ENCODE data around the gene NADK2.

The NADK2 gene

DNA sequence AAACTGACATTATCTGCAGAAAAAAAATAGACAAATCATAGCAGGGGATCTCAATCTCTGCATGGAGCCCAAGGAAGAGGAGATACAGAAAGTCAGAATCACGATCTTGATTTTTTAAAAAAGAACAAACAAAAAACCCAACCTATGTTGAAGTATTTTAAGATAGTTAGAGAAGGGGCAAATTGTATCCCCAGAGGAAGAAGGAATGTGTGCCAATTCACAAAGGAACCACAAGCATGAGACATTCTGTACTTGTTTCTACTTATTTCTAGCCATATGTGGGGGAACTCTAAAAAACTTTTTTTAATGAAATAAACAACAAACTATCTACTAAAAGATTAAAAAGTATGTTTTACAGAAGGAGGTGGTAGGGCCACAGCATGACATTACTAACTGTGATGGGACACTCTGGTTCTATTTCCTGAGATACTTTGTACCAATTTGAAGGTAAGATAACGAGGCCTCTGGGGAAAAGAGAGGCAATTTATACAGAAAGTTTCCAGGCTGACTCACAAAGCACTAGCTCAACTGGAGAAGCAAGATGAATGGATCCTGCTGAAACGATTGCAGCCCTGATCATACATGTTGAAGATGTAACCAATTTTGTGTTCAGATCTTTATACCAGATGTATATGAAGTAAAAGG, 37.5 kb upstream of the NADK2 start (continued):
- TF ChIP-seq, protein P1, sequence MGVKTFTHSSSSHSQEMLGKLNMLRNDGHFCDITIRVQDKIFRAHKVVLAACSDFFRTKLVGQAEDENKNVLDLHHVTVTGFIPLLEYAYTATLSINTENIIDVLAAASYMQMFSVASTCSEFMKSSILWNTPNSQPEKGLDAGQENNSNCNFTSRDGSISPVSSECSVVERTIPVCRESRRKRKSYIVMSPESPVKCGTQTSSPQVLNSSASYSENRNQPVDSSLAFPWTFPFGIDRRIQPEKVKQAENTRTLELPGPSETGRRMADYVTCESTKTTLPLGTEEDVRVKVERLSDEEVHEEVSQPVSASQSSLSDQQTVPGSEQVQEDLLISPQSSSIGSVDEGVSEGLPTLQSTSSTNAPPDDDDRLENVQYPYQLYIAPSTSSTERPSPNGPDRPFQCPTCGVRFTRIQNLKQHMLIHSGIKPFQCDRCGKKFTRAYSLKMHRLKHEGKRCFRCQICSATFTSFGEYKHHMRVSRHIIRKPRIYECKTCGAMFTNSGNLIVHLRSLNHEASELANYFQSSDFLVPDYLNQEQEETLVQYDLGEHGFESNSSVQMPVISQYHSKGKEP (tag by site-specific recombination; IDR thresholded peaks at IDR 0.05) = no peak; the same call in 1 of the 2 replicates
- TF ChIP-seq, protein P2, sequence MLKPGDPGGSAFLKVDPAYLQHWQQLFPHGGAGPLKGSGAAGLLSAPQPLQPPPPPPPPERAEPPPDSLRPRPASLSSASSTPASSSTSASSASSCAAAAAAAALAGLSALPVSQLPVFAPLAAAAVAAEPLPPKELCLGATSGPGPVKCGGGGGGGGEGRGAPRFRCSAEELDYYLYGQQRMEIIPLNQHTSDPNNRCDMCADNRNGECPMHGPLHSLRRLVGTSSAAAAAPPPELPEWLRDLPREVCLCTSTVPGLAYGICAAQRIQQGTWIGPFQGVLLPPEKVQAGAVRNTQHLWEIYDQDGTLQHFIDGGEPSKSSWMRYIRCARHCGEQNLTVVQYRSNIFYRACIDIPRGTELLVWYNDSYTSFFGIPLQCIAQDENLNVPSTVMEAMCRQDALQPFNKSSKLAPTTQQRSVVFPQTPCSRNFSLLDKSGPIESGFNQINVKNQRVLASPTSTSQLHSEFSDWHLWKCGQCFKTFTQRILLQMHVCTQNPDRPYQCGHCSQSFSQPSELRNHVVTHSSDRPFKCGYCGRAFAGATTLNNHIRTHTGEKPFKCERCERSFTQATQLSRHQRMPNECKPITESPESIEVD (tag by site-specific recombination; IDR thresholded peaks at IDR 0.05) = peak; percentile 85

DNA sequence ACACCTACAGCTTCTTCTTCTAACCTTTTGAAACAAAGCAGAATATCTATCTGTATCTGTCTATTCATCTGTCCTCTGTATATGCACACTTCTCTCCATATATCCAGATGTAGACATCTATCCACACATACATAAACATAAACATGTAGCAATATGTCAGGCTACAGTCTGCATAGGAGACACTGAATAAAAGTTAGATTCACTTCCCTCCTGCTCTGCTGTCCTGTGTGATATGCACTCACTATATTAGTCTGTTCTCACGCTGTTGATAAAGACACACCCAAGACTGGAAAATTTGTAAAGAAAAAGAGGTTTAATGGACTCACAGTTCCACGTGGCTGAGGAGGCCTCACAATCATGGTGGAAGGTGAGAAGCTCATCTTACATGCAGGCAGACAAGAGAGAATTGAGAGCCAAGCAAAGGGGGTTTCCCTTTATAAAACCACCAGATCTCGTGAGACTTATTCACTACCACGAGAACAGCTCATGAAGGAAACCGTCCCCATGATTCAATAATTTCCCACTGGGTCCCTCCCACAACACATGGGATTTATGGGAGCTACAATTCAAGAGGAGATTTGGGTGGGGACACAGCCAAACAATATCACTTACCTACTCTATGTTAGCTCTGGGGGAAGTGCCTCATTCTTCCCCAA, 35.9 kb upstream of the NADK2 start:
- H3K27ac ChIP-seq (ENCODE audit: extremely low read depth, low read depth, low read length) = no peak overlapping the region
- H3K4me3 ChIP-seq (ENCODE audit: low read depth, low read length) = no peak overlapping the region
- ChIA-PET CTCF (interaction anchor here (0.6 to 1.5 kb wide), 7 partner anchors 24 to 418 kb away, joined by 3 to 8 read pairs (median 3); partner anchors contain the start of gene RANBP3L), POLR2A (no interaction called here)
- H3K9me3 ChIP-seq (ENCODE audit: control insufficient read depth, insufficient read depth, low read depth, low read length) = no peaks in the 10 kb centered on the region
- H3K36me3 ChIP-seq (ENCODE audit: control insufficient read depth in 2 of 2, insufficient read depth in 1 of 2, low read length in 2 of 2) = no peaks in the 10 kb centered on the region
- TF ChIP-seq ZNF391 (tag by site-specific recombination; IDR thresholded peaks at IDR 0.05; ENCODE audit: borderline replicate concordance, low read depth) = no peak
- TF ChIP-seq SP7 (tag by site-specific recombination; IDR thresholded peaks at IDR 0.05) = no peak
- TF ChIP-seq, protein P3, sequence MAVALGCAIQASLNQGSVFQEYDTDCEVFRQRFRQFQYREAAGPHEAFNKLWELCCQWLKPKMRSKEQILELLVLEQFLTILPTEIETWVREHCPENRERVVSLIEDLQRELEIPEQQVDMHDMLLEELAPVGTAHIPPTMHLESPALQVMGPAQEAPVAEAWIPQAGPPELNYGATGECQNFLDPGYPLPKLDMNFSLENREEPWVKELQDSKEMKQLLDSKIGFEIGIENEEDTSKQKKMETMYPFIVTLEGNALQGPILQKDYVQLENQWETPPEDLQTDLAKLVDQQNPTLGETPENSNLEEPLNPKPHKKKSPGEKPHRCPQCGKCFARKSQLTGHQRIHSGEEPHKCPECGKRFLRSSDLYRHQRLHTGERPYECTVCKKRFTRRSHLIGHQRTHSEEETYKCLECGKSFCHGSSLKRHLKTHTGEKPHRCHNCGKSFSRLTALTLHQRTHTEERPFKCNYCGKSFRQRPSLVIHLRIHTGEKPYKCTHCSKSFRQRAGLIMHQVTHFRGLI (tag by site-specific recombination; IDR thresholded peaks at IDR 0.05) = no peak
- no peak for TF ChIP-seq KLF16 (tag by site-specific recombination; IDR thresholded peaks at IDR 0.05)
- TF ChIP-seq REPIN1 (tag by site-specific recombination; IDR thresholded peaks at IDR 0.05; ENCODE audit: low read depth) = no peak
- TF ChIP-seq ZNF211 (tag by site-specific recombination; IDR thresholded peaks at IDR 0.05; ENCODE audit: low read depth) = no peak
- TF ChIP-seq SETDB1 (IDR thresholded peaks at IDR 0.05; ENCODE audit: insufficient read length, low read length) = no peak
- no peak for TF ChIP-seq ZNF670 (tag by site-specific recombination; IDR thresholded peaks at IDR 0.05; ENCODE audit: low read depth)
- TF ChIP-seq ZNF549 (tag by site-specific recombination; IDR thresholded peaks at IDR 0.05) = no peak
- no peak for TF ChIP-seq ZNF341 (tag by site-specific recombination; IDR thresholded peaks at IDR 0.05; ENCODE audit: low read depth)
- TF ChIP-seq ZNF843 (tag by site-specific recombination; IDR thresholded peaks at IDR 0.05) = no peak
- TF ChIP-seq, protein P4, sequence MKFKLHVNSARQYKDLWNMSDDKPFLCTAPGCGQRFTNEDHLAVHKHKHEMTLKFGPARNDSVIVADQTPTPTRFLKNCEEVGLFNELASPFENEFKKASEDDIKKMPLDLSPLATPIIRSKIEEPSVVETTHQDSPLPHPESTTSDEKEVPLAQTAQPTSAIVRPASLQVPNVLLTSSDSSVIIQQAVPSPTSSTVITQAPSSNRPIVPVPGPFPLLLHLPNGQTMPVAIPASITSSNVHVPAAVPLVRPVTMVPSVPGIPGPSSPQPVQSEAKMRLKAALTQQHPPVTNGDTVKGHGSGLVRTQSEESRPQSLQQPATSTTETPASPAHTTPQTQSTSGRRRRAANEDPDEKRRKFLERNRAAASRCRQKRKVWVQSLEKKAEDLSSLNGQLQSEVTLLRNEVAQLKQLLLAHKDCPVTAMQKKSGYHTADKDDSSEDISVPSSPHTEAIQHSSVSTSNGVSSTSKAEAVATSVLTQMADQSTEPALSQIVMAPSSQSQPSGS (tag by site-specific recombination; IDR thresholded peaks at IDR 0.05; ENCODE audit: low read depth) = no peak
- TF ChIP-seq, protein P5, sequence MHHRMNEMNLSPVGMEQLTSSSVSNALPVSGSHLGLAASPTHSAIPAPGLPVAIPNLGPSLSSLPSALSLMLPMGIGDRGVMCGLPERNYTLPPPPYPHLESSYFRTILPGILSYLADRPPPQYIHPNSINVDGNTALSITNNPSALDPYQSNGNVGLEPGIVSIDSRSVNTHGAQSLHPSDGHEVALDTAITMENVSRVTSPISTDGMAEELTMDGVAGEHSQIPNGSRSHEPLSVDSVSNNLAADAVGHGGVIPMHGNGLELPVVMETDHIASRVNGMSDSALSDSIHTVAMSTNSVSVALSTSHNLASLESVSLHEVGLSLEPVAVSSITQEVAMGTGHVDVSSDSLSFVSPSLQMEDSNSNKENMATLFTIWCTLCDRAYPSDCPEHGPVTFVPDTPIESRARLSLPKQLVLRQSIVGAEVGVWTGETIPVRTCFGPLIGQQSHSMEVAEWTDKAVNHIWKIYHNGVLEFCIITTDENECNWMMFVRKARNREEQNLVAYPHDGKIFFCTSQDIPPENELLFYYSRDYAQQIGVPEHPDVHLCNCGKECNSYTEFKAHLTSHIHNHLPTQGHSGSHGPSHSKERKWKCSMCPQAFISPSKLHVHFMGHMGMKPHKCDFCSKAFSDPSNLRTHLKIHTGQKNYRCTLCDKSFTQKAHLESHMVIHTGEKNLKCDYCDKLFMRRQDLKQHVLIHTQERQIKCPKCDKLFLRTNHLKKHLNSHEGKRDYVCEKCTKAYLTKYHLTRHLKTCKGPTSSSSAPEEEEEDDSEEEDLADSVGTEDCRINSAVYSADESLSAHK (tag by site-specific recombination; IDR thresholded peaks at IDR 0.05) = no peak
- TF ChIP-seq ZSCAN16 (tag by site-specific recombination; IDR thresholded peaks at IDR 0.05) = no peak
- no peak for TF ChIP-seq ZNF23 (tag by site-specific recombination; IDR thresholded peaks at IDR 0.05; ENCODE audit: borderline replicate concordance)
- no peak for TF ChIP-seq ZBTB8A (tag by site-specific recombination; IDR thresholded peaks at IDR 0.05)
- peaks cover 8% of the 10 kb centered on the region for H3K4me1 ChIP-seq (ENCODE audit: control insufficient read depth, insufficient read depth, low read length)
